ENCODE data around the gene MYO1D.

MYO1D gene

DNA sequence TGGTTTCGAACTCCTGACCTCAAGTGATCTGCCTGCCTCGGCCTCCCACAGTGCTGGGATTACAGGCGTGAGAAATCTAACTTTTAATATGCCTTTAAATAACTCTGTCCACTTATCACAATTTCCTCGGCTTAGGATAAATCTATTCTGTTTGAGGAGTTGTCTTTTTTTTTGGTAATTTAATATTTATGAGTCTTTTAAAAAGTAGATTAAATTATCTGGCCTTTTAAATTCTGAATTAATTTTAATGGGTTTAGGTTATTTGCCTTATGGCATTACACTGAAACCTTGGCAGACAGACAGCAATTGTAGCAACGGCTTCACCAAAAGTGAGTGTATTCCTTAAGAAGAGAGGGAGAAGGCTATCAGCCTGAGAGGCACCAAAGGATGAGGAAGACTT, 66.2 kb downstream of the MYO1D start:
- DNase-seq = no peak

DNA sequence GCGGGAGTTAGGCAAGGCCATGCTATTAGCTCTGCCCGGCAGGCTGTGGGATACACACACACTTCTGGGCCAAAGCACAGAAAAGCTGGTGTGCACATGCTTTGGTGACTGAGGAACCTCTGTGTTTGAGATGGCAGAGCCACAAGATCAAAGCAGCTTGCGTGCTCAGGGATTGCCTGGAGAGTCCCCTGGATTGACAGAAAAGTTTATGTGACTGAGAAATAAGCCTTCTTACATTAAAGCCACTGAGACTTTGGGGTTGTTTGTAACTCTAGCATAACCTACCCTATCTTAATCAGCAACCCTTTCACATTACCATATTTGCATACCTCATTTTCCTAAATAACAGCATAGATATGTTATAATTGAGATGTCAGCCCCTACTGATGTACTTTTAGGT, 69.3 kb downstream of the MYO1D start:
- DNase-seq = no peak

GRCh38 chr17:32806646-32807045, 70.3 kb downstream of the MYO1D start:
- DNase-seq = no peak

DNA sequence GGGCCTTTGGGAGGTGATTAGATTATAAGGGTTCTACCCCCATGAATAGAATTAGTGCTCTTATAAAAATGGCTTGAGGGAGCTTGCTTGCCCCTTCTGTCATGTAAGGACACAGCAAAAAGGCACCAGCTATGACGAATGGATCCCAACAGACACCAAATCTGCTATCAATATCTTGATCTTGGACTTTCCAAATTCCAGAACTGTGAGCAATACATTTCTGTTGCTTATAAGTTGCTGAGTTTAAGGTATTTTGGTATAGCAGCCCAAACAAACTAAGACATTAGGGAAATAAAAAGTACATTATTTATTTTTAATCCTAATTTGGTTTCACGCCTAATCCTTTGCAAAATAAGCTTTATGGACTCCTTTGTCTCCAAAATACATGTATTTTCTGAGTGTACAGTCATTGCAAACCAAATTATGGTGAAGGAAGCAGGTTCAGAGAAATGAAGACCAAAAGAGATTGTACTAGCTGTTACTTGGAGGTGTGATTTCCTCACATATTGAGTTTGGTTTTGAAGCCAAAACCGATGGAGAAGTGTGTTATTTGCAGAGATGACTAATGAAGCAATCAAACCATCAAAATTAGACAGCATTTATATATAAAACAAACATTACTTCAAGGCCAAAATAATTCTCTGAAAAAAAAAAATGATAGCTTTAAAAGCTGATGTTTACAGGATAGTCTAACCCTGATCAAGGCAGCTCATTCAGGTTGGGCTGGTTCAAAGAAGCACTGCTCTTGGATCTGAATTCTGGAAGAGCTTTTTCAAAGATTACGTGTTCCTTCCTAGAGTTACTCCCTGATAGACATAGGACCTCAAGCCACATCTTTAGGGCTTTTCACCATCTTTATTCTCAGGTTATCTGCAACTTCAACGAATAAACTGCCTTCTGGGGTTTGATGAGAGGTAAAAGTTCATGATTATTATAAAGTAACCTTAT, 71.6 kb downstream of the MYO1D start:
- DNase-seq = no peak

- DNase-seq = no peak
Observed at GRCh38 chr17:32803544-32803943, 73.4 kb downstream of the MYO1D start.

DNA sequence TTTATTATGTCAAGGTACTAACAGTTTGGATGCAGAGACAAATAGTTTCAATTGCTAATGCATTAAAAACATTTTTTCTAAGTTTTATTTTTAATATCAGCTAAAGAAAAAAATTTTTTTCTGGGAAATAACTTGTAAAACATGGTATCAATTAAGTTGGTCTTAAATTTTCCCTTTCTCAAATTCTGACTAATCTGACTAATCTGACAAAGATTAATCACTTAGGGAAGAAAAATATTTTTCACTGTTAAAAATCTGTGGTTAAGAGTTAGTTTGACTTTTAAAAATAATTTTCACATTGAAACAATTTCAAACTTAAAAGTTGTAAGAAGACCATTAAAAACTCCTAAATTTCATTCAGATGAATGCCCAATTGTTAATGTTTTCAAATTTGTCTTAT, 74.6 kb downstream of the MYO1D start:
- no peak for DNase-seq

DNA sequence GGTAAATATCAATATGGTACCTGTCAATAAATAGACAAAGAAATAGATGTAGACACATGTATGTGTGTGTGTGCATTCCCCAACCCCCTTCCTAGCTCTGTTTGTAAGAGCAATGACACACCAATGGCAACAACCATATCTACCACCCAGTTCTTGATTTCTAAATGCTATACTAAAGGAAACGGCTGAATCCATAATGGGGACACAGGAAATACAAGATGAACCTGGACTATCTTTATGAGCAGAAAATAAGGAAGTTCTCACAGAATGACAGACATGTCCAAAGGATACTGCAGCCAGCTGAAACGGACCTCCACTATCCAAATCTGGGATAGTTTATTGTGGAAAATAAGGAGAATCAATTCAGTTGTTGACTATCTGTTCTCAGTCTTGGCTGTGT, 75.3 kb downstream of the MYO1D start:
- no peak for DNase-seq

GRCh38 chr17:32801193-32801592, 75.7 kb downstream of the MYO1D start:
- DNase-seq = no peak

DNA sequence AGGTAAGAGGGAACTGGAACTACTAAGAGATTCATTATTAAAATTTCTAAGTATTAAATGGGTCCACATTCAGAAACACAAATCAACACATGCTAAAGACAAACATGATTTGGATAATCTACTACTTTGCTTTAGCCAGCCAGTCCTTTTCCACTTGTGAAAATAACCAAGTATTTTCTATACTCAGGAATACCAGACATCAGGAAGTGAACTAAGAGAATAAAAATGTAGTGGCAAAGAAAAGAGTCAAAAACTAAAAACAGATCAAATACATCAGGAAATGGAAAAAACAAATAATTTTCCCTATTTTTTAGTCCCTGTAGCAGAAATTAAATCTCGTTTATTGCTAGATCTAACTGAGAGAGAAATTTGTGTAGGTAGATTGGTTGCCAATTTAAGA, 78.0 kb downstream of the MYO1D start:
- DNase-seq = no peak

DNA sequence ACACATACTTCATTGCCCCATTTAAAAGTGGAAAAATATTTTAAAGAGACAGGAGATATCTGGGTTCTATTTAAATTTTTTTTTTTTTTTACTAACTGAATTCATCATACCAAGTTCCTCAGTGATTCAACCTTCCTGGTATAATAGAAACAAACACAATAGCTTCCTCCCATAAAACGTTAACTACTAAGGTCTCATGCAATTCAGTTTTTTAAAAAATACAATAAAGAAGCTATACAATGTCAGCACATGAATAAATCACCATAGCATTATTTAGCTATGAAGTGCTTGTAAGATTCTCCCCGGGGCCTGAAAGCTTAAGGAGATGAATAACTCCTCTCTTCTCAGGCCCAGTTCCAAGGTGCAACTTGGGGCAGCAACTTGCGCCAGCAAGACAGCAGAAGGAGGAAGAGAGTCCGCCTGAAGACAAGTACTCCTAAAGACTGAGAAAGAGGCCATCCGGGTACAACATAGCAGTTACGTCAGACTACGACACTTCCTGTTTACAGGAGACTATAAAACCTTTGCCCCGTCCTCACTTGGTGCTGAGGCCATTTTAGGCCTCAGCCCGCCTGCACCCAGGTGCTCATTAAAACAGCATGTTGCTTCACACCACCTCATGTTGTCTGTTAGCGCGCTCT, 81.5 kb downstream of the MYO1D start:
- no peak for DNase-seq

- peak; percentile 77 for DNase-seq
Observed at GRCh38 chr17:32794533-32795246, 82.2 kb downstream of the MYO1D start.

DNA sequence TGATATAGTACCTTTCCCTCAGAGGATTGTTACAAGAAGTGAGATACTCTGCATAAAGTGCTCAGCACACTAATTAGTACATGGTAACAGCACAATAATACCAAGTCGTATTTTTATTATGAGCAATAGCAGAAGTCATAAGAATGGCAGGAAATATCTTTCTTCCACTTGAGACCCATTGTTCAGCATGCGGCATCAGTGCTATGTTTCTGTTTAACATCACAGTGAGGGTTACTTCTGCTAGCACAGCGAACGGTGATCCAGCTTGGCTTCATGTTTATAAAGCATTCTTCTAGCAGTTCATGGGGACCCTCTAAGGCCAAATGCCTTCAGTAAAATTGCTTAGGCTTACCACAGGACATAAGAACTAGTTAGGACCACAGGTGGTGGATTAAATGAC, 83.1 kb downstream of the MYO1D start:
- no peak for DNase-seq

DNA sequence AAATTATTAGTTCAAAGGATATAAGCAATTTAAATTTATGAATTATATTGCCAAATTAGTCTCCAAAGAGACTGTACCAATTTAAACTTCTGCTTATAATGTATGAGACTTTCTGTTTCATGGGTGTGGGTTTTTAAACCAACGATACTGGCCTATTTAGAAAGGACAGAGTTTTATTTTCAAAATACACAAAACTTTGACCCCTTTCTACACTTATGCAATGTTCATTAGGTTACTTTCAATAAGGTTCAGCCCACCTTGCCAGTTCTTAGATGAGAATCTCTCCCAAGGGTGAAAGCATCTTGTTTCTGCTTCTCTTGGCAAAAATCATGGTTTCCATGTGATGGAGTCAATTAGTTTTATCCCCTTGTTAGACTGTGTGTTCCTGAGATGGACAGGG, 84.7 kb downstream of the MYO1D start:
- no peak for DNase-seq

DNA sequence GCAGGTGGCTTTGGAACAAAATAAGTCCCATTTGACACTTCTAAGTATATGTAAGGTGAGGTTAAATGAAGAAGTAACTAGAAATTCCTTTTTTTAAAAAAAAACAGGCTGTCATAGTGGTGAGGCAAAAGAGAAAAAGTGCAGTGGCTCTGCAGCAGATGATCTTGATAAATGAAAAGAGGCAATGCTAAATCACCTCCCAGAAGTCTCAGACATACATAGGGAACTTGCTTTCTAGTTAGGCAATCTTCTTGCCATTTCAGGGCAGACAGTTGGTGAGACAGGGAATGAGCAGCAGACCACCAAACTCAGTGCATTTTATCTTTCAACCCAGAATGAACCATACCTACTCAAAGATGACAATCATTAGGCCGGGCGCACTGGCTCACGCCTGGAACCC, 90.8 kb downstream of the MYO1D start:
- DNase-seq = no peak

- DNase-seq = no peak
Observed at GRCh38 chr17:32784113-32784512, 92.8 kb downstream of the MYO1D start.

DNA sequence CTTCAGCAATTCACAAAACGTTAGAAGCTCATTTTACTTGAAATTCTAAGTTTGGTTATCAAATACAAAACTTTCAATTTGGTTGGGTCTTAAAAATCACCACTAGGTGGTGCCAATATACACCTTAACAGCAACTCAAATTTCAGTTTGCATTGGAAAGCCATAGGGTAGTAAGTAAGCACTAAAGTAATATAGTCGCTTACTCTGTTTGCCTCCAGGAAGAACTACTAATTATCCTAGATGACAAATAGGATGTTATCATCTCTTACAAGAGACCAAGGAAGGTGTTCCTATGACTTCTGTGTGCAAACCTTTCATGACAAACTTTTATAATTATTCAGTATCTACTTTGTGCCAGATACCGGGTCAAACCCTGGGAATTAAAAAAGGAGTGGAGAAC, 93.3 kb downstream of the MYO1D start:
- DNase-seq = no peak

DNA sequence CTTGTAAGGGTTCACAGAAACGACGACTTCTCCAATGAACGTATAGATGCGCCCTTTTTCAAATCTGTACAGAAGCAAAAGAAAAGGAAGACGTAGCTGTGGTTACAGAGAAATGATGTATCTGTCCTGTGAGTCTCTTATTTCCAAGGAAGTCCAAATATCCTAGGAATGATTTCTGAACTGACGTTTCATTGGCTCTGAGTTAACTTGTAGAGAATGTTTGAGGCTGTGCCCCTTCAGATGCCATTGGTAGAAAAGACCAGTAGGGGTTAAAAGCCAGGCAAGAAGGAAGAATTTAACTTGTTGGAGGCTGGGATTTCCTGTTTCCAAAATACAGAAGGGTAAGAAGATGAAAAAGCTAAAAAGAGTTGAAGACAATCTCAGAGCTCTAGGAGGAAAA, 96.2 kb downstream of the MYO1D start:
- no peak for DNase-seq

- DNase-seq = no peak
Observed at GRCh38 chr17:32777922-32778321, 99.0 kb downstream of the MYO1D start.

DNA sequence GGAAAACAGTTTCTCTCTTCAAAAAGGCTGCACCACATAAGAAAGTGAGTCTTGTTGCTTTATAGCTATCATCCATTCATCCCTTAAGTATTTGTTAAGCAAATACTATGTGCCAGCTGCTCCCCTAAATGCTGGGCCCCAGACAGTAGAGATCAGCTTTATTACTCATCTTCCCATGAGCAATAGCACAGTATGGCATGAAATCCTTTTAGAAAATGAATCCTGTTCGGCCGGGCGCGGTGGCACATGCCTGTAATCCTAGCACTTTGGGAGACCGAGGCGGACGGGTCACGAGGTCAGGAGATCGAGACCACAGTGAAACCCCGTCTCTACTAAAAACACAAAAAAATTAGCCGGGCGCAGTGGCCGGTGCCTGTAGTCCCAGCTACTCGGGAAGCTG, 99.5 kb downstream of the MYO1D start:
- no peak for DNase-seq

DNA sequence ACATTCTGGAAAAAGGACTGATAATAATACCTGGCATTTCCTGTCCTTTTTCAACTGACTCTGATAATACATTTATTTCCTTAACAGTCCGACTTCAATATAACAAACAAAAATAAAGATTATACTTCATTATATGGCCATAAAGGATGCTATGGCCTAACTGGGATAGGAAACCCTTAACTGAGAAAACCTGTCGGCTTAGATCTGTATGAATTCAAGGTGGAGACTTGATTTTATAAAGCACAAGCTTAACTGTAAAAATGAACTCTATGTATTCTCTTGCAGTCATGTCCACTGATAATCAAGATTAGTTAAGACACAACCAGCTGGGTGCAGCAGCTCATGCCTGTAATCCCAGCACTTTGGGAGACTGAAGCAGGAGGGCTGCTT, 102.2 kb downstream of the MYO1D start:
- no peak for DNase-seq

DNA sequence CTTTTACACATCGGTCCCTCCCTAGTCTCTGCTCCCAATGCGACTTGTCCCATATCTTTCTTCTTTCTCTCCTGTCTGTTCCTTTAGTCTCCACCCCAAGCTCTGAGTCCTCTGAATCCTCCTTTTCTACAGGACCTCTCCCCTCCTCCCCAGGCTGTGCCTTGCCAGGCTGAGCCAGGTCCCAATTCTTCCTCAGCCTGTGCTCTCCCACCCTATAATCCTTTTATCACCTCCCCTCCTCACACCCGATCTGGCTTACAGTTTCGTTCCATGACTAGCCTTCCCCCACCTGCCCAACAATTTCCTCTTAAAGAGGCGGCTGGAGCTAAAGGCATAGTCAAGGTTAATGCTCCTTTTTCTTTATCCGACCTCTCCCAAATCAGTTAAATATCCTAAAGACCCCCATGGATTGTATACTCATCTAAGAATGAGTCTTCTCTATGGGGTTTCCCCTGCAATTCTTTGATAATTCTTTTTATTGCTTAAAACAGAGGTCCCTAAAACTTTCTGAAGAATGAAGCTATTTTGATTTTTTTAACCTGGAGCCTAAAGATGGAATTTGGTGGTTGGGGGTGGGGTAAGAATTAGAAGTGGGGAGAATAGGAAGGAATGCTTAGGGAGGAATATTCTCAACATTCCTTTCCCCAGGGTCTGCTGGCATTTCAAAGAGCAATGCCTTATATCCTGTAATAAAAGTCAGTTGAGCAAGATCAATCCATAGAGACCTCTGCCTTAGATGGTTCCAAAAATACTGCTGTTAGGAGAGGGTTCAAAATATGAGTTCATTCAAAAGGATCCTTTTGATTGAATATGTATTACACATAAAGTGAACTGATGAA, 102.8 kb downstream of the MYO1D start:
- no peak for DNase-seq

DNA sequence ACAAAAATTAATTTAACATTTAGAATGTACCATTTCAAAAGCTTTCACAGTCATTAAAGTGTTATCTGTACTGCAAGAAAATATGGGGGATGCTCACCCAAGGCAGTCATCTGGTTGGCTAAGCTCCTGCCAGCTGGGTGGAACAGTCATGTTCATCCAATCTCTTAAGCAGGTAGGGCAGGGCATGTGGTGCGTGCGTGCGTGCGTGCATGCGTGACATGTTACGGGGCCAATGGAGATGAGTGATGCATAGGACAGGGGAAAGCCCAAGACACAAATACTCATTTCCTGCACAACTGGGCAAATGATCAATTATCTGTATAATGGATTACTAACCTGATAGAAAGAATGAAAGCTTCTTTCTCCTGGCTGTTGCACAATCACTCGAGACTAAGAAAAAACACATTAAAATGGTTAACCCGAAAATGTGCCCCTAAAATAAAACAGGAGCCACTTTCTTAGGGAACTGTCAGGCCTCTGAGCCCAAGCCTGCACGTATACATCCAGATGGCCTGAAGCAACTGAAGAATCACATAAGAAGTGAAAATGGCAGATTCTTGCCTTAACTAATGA, 104.4 kb downstream of the MYO1D start:
- DNase-seq = no peak

DNA sequence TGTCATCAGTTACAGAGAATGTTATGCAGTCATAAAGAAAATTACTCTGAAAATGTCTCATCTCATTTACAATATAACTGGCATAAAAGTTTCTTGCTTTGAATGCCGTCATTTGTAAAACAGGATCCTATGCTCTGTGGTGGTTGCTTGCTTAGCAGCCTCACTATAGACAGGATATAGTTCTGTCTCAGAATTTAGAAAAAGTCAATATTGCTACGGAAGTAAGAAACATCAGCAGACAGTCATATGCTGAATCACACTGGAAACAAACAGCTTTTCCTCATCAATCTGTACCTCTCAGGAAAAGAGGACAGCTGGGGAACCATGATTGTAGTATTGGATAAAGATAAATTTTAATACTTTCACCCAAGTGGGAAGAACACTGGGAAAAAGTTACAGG, 105.5 kb downstream of the MYO1D start:
- no peak for DNase-seq
